Ovary (tissue), 9 donors: ENCODE results near the gene TMEM207. TPM values are rescaled to one million over a fixed set of nuclear protein-coding genes. Genes with fewer than 3 reads are reported as not detected.

Experiments used
- DNase-seq, 5 donors: peaks; one replicate each; pipeline ENCODE4 v3.0.0-alpha.2; 2019 to 2020
- H3K27ac ChIP-seq, 2 donors: fragments of 200-600 bp; one replicate each; pipeline versions ENCODE4 v1.5.1 to v1.8.0; 2019 to 2022
- H3K27me3 ChIP-seq: fragments of 200-600 bp; one replicate; pipeline ENCODE4 v1.8.0; 2022
- H3K36me3 ChIP-seq: fragments of 200-600 bp; sonication (generic); one replicate; pipeline ENCODE4 v1.5.1; 2019
- H3K4me1 ChIP-seq: one replicate; pipeline ENCODE4 v1.8.1; 2013; ENCODE audit warnings: mild to moderate bottlenecking, moderate library complexity; ENCODE audit not compliant: insufficient read depth
- H3K4me3 ChIP-seq: fragments of 200-600 bp; sonication (generic); one replicate; pipeline ENCODE4 v1.5.1; 2017
- H3K9me3 ChIP-seq, 2 donors: fragments of 200-600 bp in 1 of 2; sonication (generic) in 1 of 2; one replicate each; pipeline versions ENCODE4 v1.5.1 to v1.8.1; 2013 to 2019; ENCODE audit warnings: mild to moderate bottlenecking in 1 of 2, moderate library complexity in 1 of 2
- EP300 ChIP-seq: sonication (generic); formaldehyde crosslinking; IDR thresholded peaks from one replicate; pipeline ENCODE4 v1.6.1; 2017; ENCODE audit warnings: antibody characterized with exemption
- POLR2A ChIP-seq: fragments of 450-650 bp; IDR thresholded peaks from one replicate; pipeline ENCODE4 v1.6.1; 2017; ENCODE audit warnings: antibody characterized with exemption, mild to moderate bottlenecking, moderate library complexity
- WGBS, 3 donors: extraction: QIAGEN DNeasy Blood & Tissue Kit in 1 of 3; methylation state at CpG; one replicate each; pipeline versions ENCODE4 v1.1.5 to v1.1.7; 2013 to 2017; 5-methylcytosine and 5-hydroxymethylcytosine counted together
- intact Hi-C, 4 donors: fragments of 100-400 bp; cut with DNase I; formaldehyde crosslinking; loops; one replicate each; pipeline versions ENCODE4 v1.11.0 to v1.15.1; 2022 to 2023
- polyA plus RNA-seq, 2 donors: library from polyadenylated mRNA; stranded (reverse); fragments of 200-250 nt in 1 of 2; fragments of 350-450 nt in 1 of 2; fragmentation: Illumina TruSeq in 1 of 2; extraction: RNeasy Lipid Tissue Mini Kit (QIAGEN cat#74804) in 1 of 2; gene quantifications; one replicate each; pipeline ENCODE4 v1.2.3, GENCODE V29; 2013 to 2014
- total RNA-seq, 7 donors: library from RNA; depleted of rRNA in 2 of 7; stranded (reverse); fragments of >200 nt in 2 of 7; fragmentation: NEBNext Ultra II Directional in 3 of 7; extraction: Animal tissue kit (Norgen Biotek cat#: 25700) in 3 of 7; gene quantifications; one replicate each; pipeline versions ENCODE4 v1.1.0 to v1.2.4, GENCODE V29; 2016 to 2023
- TF ChIP-seq, protein P1 (sequence below), 3 donors: fragments of 450-650 bp in 2 of 3; fragments of 200-600 bp in 1 of 3; IDR thresholded peaks; one replicate each; pipeline versions ENCODE4 v1.5.1 to v1.8.0; 2016 to 2022; ENCODE audit warnings: antibody characterized with exemption in 3 of 3, mild to moderate bottlenecking in 1 of 3
- donor health status: DM: no; HTN: no; CAD: no; lungs with moderate emphysema.
- donor health status: DM: no; HTN: no; CAD: no.
- donor health status: Bipolar disorder and iron deficiency.
- donor health status: DM: yes; HTN: yes; CAD: no.
- donor health status: DM: no; HTN: no; CAD: no.
- donor health status: DM: yes; HTN: yes; CAD: no.

TMEM207 gene
- total and polyA plus RNA-seq, 9 donors, result not detected

DNA sequence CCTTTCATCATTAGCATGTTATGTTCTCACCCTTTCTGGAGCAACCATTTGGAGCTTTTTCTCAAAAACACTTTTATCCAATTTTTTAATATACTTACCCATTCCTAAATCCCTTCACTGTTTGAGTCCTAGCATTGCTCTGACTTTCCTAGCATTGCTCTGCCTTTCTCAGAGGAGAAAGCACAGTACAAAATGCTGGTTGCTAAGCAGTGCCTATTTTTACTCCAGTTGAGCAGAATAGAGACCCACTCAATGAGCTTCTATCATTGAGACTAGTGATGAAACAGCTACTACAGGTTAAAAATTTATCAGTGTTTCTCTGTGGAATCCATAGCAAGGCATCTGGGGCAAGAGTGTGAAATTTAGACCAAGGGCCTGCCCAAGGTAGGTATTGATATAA lies 42.4 kb upstream of the TMEM207 start:
- H3K36me3 ChIP-seq, result no peaks in the 10 kb centered on the region
- H3K4me3 ChIP-seq, result no peak overlapping the region
- TF ChIP-seq, protein P1, sequence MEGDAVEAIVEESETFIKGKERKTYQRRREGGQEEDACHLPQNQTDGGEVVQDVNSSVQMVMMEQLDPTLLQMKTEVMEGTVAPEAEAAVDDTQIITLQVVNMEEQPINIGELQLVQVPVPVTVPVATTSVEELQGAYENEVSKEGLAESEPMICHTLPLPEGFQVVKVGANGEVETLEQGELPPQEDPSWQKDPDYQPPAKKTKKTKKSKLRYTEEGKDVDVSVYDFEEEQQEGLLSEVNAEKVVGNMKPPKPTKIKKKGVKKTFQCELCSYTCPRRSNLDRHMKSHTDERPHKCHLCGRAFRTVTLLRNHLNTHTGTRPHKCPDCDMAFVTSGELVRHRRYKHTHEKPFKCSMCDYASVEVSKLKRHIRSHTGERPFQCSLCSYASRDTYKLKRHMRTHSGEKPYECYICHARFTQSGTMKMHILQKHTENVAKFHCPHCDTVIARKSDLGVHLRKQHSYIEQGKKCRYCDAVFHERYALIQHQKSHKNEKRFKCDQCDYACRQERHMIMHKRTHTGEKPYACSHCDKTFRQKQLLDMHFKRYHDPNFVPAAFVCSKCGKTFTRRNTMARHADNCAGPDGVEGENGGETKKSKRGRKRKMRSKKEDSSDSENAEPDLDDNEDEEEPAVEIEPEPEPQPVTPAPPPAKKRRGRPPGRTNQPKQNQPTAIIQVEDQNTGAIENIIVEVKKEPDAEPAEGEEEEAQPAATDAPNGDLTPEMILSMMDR (IDR thresholded peaks at IDR 0.05), result no peak
- no peak for TF ChIP-seq EP300
- no peak for TF ChIP-seq POLR2A
- H3K4me1 ChIP-seq, result no peaks in the 10 kb centered on the region
- no peaks in the 10 kb centered on the region for H3K9me3 ChIP-seq
- H3K27me3 ChIP-seq, result no peaks in the 10 kb centered on the region
- H3K27ac ChIP-seq, result no peak overlapping the region
- intact Hi-C loops, result no loop called here
- DNase-seq, result no peak

DNA sequence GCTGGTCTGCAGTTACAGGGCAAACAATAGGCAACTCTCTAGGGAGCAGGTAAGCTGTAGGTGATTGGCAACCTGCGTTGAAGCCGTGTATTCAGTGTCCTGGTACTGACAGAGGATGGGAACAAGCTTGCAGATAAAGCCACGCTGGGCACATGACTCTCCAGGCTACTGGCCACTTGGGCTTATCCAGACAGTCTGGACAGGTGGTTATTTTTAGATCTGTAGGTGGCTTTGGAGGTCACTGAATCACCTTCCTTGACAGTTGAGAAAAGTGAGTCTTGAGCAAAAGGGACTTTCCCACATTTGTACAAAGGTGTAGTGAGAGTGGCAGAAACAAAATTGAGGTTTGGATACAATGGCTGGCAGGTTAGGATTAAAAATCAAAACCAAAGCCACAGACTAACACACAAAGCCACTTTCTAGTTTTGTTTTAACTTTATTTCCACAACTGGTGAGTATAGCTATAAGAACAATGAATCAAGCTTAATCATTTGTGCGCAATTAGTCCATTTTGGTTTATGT lies 41.9 kb upstream of the TMEM207 start:
- no peak overlapping the region for H3K4me3 ChIP-seq
- H3K4me1 ChIP-seq, result no peaks in the 10 kb centered on the region
- H3K36me3 ChIP-seq, result no peaks in the 10 kb centered on the region
- no peaks in the 10 kb centered on the region for H3K27me3 ChIP-seq
- no peaks in the 10 kb centered on the region for H3K9me3 ChIP-seq
- no peak overlapping the region for H3K27ac ChIP-seq
- TF ChIP-seq, protein P1 (IDR thresholded peaks at IDR 0.05), result no peak
- TF ChIP-seq EP300 (no peak), POLR2A (no peak)
- intact Hi-C loops, result no loop called here
- WGBS, 3 donors, result 83 to 87% (median 84%) methylated on average over 4 of the region's 4 CpGs
- DNase-seq, result no peak

DNA sequence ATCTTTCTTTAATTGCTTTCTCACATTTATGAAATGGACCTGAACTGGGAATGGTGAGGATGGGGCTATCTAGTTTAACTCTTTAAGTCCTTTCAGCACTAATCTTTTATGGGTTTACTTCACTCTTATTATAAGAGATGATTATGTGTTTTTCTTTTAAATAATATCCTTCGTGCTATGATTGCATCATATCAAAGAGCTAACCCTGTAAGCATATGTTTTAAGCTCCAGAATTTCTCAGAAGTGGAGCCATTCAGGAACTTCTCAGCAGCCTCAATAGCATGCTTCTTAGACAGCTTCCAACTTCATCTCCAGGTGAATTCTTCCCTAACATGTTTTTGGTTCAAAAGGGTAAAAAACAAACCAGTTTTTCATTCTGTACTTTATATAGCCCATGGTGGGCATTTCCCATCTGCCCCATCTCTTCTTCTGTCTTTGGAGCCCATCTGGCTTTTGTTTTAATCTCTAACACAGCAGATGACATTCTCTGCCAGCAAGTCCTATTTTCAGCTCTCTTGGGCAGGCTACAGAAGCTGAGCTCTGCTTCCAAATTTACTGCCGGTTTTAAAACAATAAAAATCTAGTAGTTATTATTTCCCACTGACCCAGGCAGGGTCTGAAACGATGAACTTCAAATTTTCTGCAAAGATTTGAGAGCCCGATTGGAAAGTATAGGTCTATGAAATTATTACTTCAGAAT lies 37.4 kb upstream of the TMEM207 start:
- intact Hi-C loops, result no loop called here
- H3K27me3 ChIP-seq, result no peaks in the 10 kb centered on the region
- WGBS, 3 donors, result 64 to 73% (median 68%) methylated on average over 4 of the region's 4 CpGs
- H3K9me3 ChIP-seq, result no peaks in the 10 kb centered on the region
- no peak overlapping the region for H3K27ac ChIP-seq
- H3K36me3 ChIP-seq, result no peaks in the 10 kb centered on the region
- TF ChIP-seq POLR2A (no peak), EP300 (no peak)
- TF ChIP-seq, protein P1 (IDR thresholded peaks at IDR 0.05), result no peak
- DNase-seq, result no peak
- H3K4me3 ChIP-seq, result no peak overlapping the region
- H3K4me1 ChIP-seq, result no peaks in the 10 kb centered on the region

DNA sequence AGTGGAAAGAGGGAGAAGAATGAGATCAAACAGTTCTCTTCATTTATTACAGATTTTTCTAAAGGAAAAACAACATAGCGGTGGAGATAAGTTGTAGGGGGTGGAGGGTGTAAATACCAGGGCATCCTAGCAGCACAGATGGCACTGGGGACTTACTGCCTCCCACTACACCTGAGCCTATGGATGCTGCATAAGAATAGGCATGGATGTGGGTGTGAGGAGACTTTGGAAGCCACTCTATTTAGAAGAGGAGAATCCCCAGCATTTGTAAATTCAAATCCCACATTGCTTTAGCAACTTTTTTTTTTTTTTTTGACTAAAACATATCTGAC lies 36.8 kb upstream of the TMEM207 start:
- intact Hi-C loops, result no loop called here
- DNase-seq, result no peak
- no peak overlapping the region for H3K4me3 ChIP-seq
- H3K4me1 ChIP-seq, result no peaks in the 10 kb centered on the region
- no peaks in the 10 kb centered on the region for H3K9me3 ChIP-seq
- H3K27ac ChIP-seq, result no peak overlapping the region
- H3K27me3 ChIP-seq, result no peaks in the 10 kb centered on the region
- TF ChIP-seq POLR2A (no peak), EP300 (no peak)
- TF ChIP-seq, protein P1 (IDR thresholded peaks at IDR 0.05), result no peak
- H3K36me3 ChIP-seq, result no peaks in the 10 kb centered on the region
- 4 to 8% (median 6%) methylated on average over 1 of the region's 1 CpG for WGBS, 3 donors
